CD4-positive, alpha-beta T cell treated with Interleukin-1 beta for 1 hour (primary cell): ENCODE measurements around the gene MRPS5.

ENCODE experiments used
- DNase-seq, 2 donors: peaks; one replicate each; pipeline ENCODE4 v3.0.0-alpha.2; 2020 to 2022

The MRPS5 gene

GRCh38 chr2:95059656-95060370 is 61.8 kb downstream of the MRPS5 start:
- DNase-seq, result no peak

GRCh38 chr2:95058989-95059641 is 62.5 kb downstream of the MRPS5 start:
- no peak for DNase-seq

GRCh38 chr2:95058466-95058988 is 63.1 kb downstream of the MRPS5 start:
- no peak for DNase-seq

GRCh38 chr2:95057535-95058370 is 63.9 kb downstream of the MRPS5 start:
- DNase-seq, result no peak

GRCh38 chr2:95056461-95057459 is 64.8 kb downstream of the MRPS5 start:
- DNase-seq, result no peak

GRCh38 chr2:95056044-95056443 is 65.6 kb downstream of the MRPS5 start:
- no peak for DNase-seq

- DNase-seq, result no peak
Observed at GRCh38 chr2:95055262-95055661, 66.3 kb downstream of the MRPS5 start.

- no peak for DNase-seq
Observed at GRCh38 chr2:95054016-95054415, 67.6 kb downstream of the MRPS5 start.

GRCh38 chr2:95053543-95053942 is 68.1 kb downstream of the MRPS5 start:
- no peak for DNase-seq

- no peak for DNase-seq
Observed at GRCh38 chr2:95052804-95053479, 68.7 kb downstream of the MRPS5 start.

- no peak for DNase-seq
Observed at GRCh38 chr2:95052307-95052706, 69.3 kb downstream of the MRPS5 start.

GRCh38 chr2:95051626-95052025 is 70.0 kb downstream of the MRPS5 start:
- DNase-seq, result no peak

GRCh38 chr2:95050385-95051300 is 71.0 kb downstream of the MRPS5 start:
- no peak for DNase-seq

GRCh38 chr2:95049961-95050360 is 71.6 kb downstream of the MRPS5 start:
- no peak for DNase-seq

- no peak for DNase-seq
Observed at GRCh38 chr2:95049683-95049955, 72.0 kb downstream of the MRPS5 start.

- DNase-seq, result no peak
Observed at GRCh38 chr2:95048825-95049682, 72.6 kb downstream of the MRPS5 start.

- no peak for DNase-seq
Observed at GRCh38 chr2:95047629-95048510, 73.7 kb downstream of the MRPS5 start.

- DNase-seq, result no peak
Observed at GRCh38 chr2:95046371-95047112, 75.1 kb downstream of the MRPS5 start.
